Small intestine (tissue), 7 donors: Measurements from ENCODE around the gene INPP4B. TPM values are rescaled to one million over a fixed set of nuclear protein-coding genes. Genes with fewer than 3 reads are reported as not detected.
"Not testable (repeated sequence)": the region's sequence is repeated elsewhere in the genome, so short reads cannot be mapped to it uniquely, and the experiment has no call there.

ENCODE experiments used
- DNase-seq, 2 donors: peaks; one replicate each; pipeline versions ENCODE4 v3.0.0 to v3.0.0-alpha.2; 2013
- FAIRE-seq: peaks from 2 replicates; lab custom pipeline; 2012; peaks lifted over from hg19 to GRCh38; lab: Jason Lieb, UNC
- H3K27ac ChIP-seq, 3 donors: one replicate each; pipeline ENCODE4 v1.5.1; 2013; ENCODE audit warnings: low read length in 2 of 3, mild to moderate bottlenecking in 2 of 3, control low read depth in 1 of 3, inconsistent platforms in 1 of 3, low read depth in 1 of 3, moderate library complexity in 1 of 3
- H3K27me3 ChIP-seq, 3 donors: one replicate each; pipeline ENCODE4 v1.6.1; 2013; ENCODE audit warnings: low read length in 3 of 3, inconsistent platforms in 1 of 3; ENCODE audit not compliant: control insufficient read depth in 3 of 3, insufficient read depth in 3 of 3
- H3K36me3 ChIP-seq, 3 donors: one replicate each; pipeline ENCODE4 v1.6.1; 2013; ENCODE audit warnings: low read length in 3 of 3, inconsistent platforms in 1 of 3, low read depth in 1 of 3, mild to moderate bottlenecking in 1 of 3, moderate library complexity in 1 of 3; ENCODE audit not compliant: control insufficient read depth in 3 of 3, insufficient read depth in 2 of 3
- H3K4me1 ChIP-seq, 3 donors: one replicate each; pipeline ENCODE4 v1.6.1; 2013; ENCODE audit warnings: low read length in 2 of 3, inconsistent platforms in 1 of 3, low read depth in 1 of 3, mild to moderate bottlenecking in 1 of 3, moderate library complexity in 1 of 3; ENCODE audit not compliant: control insufficient read depth in 3 of 3, insufficient read depth in 2 of 3
- H3K4me3 ChIP-seq, 3 donors: one replicate each; pipeline ENCODE4 v1.5.1; 2013; ENCODE audit warnings: low read length in 3 of 3, control low read depth in 1 of 3, inconsistent platforms in 1 of 3, low read depth in 1 of 3, mild to moderate bottlenecking in 1 of 3, moderate library complexity in 1 of 3
- H3K9me3 ChIP-seq, 2 donors: one replicate each; pipeline ENCODE4 v1.6.1; 2013; ENCODE audit warnings: low read depth in 1 of 2, low read length in 1 of 2; ENCODE audit not compliant: control insufficient read depth in 2 of 2, insufficient read depth in 1 of 2
- WGBS, 3 donors: extraction: QIAGEN DNeasy Blood & Tissue Kit; methylation state at CpG; one replicate each; pipeline ENCODE4 v1.1.7; 2013; 5-methylcytosine and 5-hydroxymethylcytosine counted together
- polyA plus RNA-seq, 4 donors: library from polyadenylated mRNA; stranded (reverse) in 3 of 4; unstranded in 1 of 4; fragments of 200-250 nt in 3 of 4; fragments of 120-200 nt in 1 of 4; gene quantifications; one replicate each; pipeline versions ENCODE4 v1.2.1 to v1.2.3, GENCODE V29; 2013
- donor health status: healthy with polysubstance abuse.
- donor health status: control.
- donor health status: control.
- donor health status: Bipolar disorder and iron deficiency.
- donor health status: healthy.

INPP4B gene
- polyA plus RNA-seq, 4 donors, result 2.7 to 6.6 (median 4.2) TPM

DNA sequence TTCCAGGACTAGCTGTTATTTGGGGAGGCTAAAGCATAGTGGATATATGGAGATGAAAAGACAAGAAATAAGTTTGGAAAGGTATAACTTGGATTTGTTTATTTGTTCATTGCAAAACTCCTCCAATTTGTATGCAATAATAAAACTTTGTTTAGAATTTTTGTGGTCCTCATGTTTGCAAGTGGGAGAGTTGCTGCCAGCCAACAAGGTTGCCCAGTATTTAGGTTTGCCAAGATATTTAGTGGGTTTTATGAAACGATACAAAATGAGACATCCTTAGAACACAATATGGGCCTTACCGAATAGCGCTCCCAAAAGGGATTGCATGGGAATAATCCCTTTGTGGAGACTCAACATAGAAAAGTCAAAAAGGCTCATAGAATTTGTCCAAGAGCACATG, 162.1 kb downstream of the INPP4B start:
- Histone ChIP-seq H3K36me3 (no peaks in the 10 kb centered on the region), H3K4me3 (no peak overlapping the region), H3K27ac (no peak overlapping the region), H3K9me3 (no peaks in the 10 kb centered on the region), H3K27me3 (no peaks in the 10 kb centered on the region), H3K4me1 (no peaks in the 10 kb centered on the region)
- WGBS, 3 donors, result 83 to 96% (median 92%) methylated on average over 3 of the region's 3 CpGs
- DNase-seq (no peak), FAIRE-seq (no peak)

DNA sequence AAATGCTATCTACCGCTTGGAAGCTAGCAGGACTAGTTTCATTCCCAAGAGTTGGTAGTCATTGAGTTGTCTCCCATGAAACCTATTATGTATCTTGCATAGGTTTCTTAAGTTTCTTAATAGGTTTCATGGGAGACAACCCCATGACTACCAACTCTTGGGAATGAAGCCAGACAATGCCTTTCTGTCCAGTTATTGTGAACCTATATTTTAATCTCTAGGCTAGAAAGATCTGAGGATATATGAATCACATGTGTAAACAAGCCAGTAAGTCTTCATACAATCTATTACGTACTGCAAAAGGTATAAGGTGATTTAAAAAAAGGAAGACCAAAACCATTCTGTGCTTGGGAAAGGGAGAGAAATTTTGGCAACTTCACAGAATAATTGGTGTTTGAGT, 162.6 kb downstream of the INPP4B start:
- Histone ChIP-seq H3K27me3 (no peaks in the 10 kb centered on the region), H3K4me3 (no peak overlapping the region), H3K4me1 (no peaks in the 10 kb centered on the region), H3K36me3 (no peaks in the 10 kb centered on the region), H3K9me3 (no peaks in the 10 kb centered on the region), H3K27ac (no peak overlapping the region)
- 83 to 94% (median 84%) methylated on average over 2 of the region's 2 CpGs for WGBS, 3 donors
- DNase-seq (no peak), FAIRE-seq (no peak)

- H3K27me3 ChIP-seq, result no peaks in the 10 kb centered on the region
- FAIRE-seq, result no peak
- no peak for DNase-seq
These were observed 174.6 kb downstream of the INPP4B start for GRCh38 chr4:142671516-142671915.

GRCh38 chr4:142663828-142664227, 182.3 kb downstream of the INPP4B start:
- Histone ChIP-seq H3K36me3 (no peaks in the 10 kb centered on the region), H3K27me3 (no peaks in the 10 kb centered on the region), H3K9me3 (peaks cover 0 to 24% of the 10 kb centered on the region in 2 donors), H3K27ac (no peak overlapping the region), H3K4me3 (no peak overlapping the region), H3K4me1 (no peaks in the 10 kb centered on the region)
- WGBS, 3 donors, result 79 to 90% (median 84%) methylated on average over 1 of the region's 1 CpG
- DNase-seq (no peak), FAIRE-seq (no peak)

More at GRCh38 chr4:142671516-142671915, 174.6 kb downstream of the INPP4B start:
- Histone ChIP-seq H3K36me3 (no peaks in the 10 kb centered on the region), H3K4me3 (no peak overlapping the region), H3K9me3 (peaks cover 0 to 4% of the 10 kb centered on the region in 2 donors), H3K27ac (no peak overlapping the region), H3K4me1 (no peaks in the 10 kb centered on the region)
- 76 to 86% (median 85%) methylated on average over 2 of the region's 2 CpGs for WGBS, 3 donors

DNA sequence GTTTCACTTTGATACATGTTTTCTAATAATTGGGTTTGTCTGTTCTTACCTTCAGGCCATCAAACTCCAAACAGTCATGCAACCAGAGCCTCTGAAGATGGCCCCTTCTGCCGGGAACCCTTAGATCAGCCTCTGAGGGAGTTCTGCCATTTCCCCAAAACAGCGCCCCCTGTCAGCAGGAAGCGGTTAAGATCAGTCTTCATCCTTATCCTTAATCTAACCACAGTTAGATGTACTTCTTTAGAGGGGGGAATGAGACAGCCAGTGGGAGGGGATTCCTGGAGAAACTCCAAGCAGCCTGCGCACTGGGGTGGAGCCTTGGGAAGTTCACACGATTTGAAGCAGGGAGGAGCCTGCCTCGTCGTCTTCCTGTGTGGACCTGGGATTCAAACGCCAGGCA, 185.4 kb downstream of the INPP4B start:
- Histone ChIP-seq H3K36me3 (no peaks in the 10 kb centered on the region), H3K4me1 (no peaks in the 10 kb centered on the region), H3K4me3 (no peak overlapping the region), H3K9me3 (peaks cover 2 to 37% of the 10 kb centered on the region in 2 donors), H3K27me3 (no peaks in the 10 kb centered on the region), H3K27ac (no peak overlapping the region)
- FAIRE-seq, result no peak
- DNase-seq, result no peak
- 82 to 86% (median 84%) methylated on average over 8 of the region's 8 CpGs for WGBS, 3 donors

DNA sequence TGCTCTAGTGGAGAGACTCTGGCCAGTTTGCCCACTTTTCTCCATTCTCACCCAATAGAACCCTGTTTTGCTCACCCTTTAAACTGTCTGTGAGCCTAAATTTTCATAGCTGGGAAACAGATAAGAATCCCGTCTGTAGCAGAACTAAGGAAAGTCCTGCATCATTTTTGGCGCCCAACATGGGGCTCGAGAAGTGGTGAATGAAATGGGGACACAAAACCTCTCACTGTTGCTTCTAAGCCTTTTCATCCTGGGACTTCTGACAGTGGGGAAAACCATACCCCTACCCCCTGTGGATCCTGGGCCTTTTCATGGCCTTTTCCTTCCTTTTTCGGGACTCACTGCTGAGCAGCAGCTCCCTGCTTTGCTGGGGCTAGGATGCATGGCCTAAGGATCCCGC, 189.9 kb downstream of the INPP4B start:
- WGBS, 3 donors, result 85 to 94% (median 92%) methylated on average over 5 of the region's 5 CpGs
- no peak for FAIRE-seq

DNA sequence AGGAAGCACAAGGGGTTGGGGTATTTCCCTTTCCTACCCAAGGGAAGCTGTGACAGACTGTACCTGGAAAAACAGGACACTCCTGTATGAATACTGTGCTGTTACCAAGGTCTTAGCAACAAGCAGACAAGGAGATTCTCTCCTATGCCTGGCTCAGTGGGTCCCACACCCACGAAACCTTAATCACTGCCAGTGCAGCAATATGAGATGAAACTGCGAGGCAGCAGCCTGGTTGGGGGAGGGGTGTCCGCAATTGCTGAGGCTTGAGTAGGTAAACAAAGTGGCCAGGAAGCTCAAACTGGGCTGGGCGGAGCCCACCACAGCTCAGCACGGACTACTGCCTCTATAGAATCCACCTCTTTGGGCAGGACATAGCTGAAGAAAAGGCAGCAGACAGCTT, 197.7 kb downstream of the INPP4B start:
- Histone ChIP-seq H3K4me1 (no peaks in the 10 kb centered on the region), H3K4me3 (no peak overlapping the region), H3K9me3 (peaks cover 0 to 9% of the 10 kb centered on the region in 2 donors), H3K36me3 (no peaks in the 10 kb centered on the region), H3K27ac (no peak overlapping the region), H3K27me3 (no peaks in the 10 kb centered on the region)
- DNase-seq (no peak), FAIRE-seq (no peak)
- 79 to 89% (median 84%) methylated on average over 5 of the region's 5 CpGs for WGBS, 3 donors

More for the DNA sequence above, 189.9 kb downstream of the INPP4B start:
- H3K27ac ChIP-seq, result no peak overlapping the region
- peaks cover 2 to 33% of the 10 kb centered on the region in 2 donors for H3K9me3 ChIP-seq
- H3K4me3 ChIP-seq, result no peak overlapping the region
- H3K36me3 ChIP-seq, result no peaks in the 10 kb centered on the region
- H3K27me3 ChIP-seq, result no peaks in the 10 kb centered on the region
- peak in 1 of 2 donors; percentile 17 for DNase-seq
- no peaks in the 10 kb centered on the region for H3K4me1 ChIP-seq

- H3K27ac ChIP-seq, result no peak overlapping the region
- H3K9me3 ChIP-seq, result peaks cover 0 to 9% of the 10 kb centered on the region in 2 donors
- H3K4me1 ChIP-seq, result no peaks in the 10 kb centered on the region
- FAIRE-seq (no peak), DNase-seq (no peak)
- WGBS, 3 donors, result 48 to 80% (median 55%) methylated on average over 4 of the region's 4 CpGs
- no peaks in the 10 kb centered on the region for H3K36me3 ChIP-seq
- no peak overlapping the region for H3K4me3 ChIP-seq
- no peaks in the 10 kb centered on the region for H3K27me3 ChIP-seq
These were observed 200.5 kb downstream of the INPP4B start for GRCh38 chr4:142645475-142646108.

DNA sequence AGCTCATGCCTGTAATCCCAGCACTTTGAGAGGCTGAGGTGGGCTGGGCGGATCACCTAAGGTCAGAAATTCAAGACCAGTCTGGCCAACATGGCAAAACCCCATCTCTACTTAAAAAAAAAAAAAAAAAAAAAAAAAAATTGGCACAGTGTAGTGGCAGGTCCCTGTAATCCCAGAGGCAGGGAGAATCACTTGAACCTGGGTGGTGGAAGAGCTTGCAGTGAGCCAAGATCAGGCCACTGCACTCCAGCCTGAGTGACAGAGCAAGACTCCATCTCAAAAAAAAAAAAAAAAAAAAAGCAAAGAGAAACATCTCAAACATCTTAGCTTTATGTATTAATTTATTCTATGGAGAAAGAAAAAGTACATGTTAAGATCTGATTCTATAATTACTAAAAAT, 201.5 kb downstream of the INPP4B start:
- not testable (repeated sequence) for H3K36me3 ChIP-seq, H3K27ac ChIP-seq, DNase-seq, FAIRE-seq, H3K27me3 ChIP-seq, H3K9me3 ChIP-seq, H3K4me1 ChIP-seq, H3K4me3 ChIP-seq
- WGBS, 3 donors, result 90 to 100% (median 96%) methylated on average over 1 of the region's 1 CpG
